ENCODE data around the gene NHLH2. TPM values are rescaled to one million over a fixed set of nuclear protein-coding genes. Genes with fewer than 3 reads are reported as not detected.

Gene NHLH2
- total RNA-seq, 6 experiments from 2014 or later = not detected

DNA sequence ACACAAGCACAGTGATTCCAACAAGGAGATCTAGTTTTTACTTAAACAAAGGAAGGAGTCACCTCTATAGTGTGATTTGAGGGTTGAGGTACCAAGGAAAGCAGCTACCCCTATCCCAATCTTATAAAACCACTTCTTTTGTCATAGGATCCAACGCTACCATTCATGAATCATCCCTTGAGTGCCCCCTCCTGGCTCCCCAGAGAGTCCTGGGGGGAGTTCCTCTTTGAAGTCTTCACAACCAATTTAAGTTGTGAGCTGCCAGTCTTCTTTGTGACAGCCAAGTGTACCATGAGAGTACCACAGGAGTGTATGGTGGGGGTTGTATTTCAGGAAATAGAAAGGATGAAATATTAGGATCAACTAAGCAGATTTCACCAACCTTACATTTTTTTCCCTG is 39.1 kb upstream of the NHLH2 start:
- Mint-ChIP-seq H3K4me1 (ENCODE audit: low read depth) (peaks cover 9% of the 10 kb centered on the region), H3K27ac (no peak overlapping the region), H3K36me3 (ENCODE audit: low read depth) (no peaks in the 10 kb centered on the region), H3K27me3 (ENCODE audit: insufficient read depth) (peaks cover 20% of the 10 kb centered on the region), H3K9me3 (no peaks in the 10 kb centered on the region), H3K4me3 (no peak overlapping the region)
- TF ChIP-seq CTCF (IDR thresholded peaks at IDR 0.05) = no peak
- no peak for DNase-seq

GRCh38 chr1:115877511-115877910 is 36.6 kb upstream of the NHLH2 start:
- H3K27me3 Mint-ChIP-seq (ENCODE audit: insufficient read depth) = peaks cover 23% of the 10 kb centered on the region
- no peak for TF ChIP-seq CTCF (IDR thresholded peaks at IDR 0.05)
- H3K27ac Mint-ChIP-seq = no peak overlapping the region

DNA sequence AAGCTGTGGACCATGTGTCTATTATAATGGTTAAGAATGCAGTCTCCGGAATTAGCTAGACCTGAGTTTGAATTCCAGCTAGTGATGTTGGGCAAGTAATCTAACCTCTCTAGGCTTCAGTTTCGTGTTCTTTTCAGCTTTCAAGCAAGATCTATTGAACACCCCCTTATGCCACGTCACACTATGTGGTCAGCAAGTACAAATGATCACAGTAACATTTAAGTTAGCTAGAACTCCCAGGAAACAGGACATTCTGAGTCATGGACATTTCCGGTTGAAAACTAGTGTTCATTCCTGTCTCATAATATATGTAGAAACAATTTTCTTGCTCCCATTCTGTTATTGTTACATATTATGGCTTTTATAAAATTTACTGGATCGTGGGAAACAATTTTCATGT is 34.0 kb upstream of the NHLH2 start:
- no peaks in the 10 kb centered on the region for H3K36me3 Mint-ChIP-seq (ENCODE audit: low read depth)
- no peak for TF ChIP-seq CTCF (IDR thresholded peaks at IDR 0.05)
- DNase-seq = peak; percentile 59
- H3K4me3 Mint-ChIP-seq = peak overlapping the region; percentile 46; the same call in 1 of the 2 replicates
- no peaks in the 10 kb centered on the region for H3K9me3 Mint-ChIP-seq
- H3K27me3 Mint-ChIP-seq (ENCODE audit: insufficient read depth) = peaks cover 20% of the 10 kb centered on the region
- peaks cover 16% of the 10 kb centered on the region for H3K4me1 Mint-ChIP-seq (ENCODE audit: low read depth)
- H3K27ac Mint-ChIP-seq = peak overlapping the region; percentile 74

More at GRCh38 chr1:115877511-115877910, 36.6 kb upstream of the NHLH2 start:
- Mint-ChIP-seq H3K4me1 (ENCODE audit: low read depth) (peaks cover 16% of the 10 kb centered on the region), H3K9me3 (no peaks in the 10 kb centered on the region), H3K36me3 (ENCODE audit: low read depth) (no peaks in the 10 kb centered on the region), H3K4me3 (no peak overlapping the region)
- no peak for DNase-seq

DNA sequence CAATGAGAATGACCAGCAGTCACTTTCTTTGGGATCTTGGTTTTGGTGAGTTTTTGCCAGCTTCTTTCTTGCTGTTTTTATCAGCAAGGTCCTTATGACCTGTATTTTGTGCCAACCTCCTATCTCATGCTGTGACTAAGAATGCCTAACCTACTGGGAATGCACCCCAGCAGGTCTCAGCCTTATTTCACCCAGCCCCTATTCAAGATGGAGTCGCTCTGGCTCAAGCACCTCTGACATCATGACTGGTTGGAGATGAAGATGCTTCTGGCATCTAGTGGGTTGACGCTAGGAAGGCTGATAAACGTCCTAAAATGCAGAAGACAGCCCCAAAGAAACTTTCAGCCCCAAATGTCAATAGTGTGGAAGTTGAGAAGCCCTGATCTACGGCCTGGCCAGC is 33.6 kb upstream of the NHLH2 start:
- Mint-ChIP-seq H3K9me3 (no peaks in the 10 kb centered on the region), H3K4me1 (ENCODE audit: low read depth) (peaks cover 16% of the 10 kb centered on the region), H3K27ac (peak overlapping the region; percentile 74), H3K4me3 (peak overlapping the region; percentile 46; the same call in 1 of the 2 replicates), H3K36me3 (ENCODE audit: low read depth) (no peaks in the 10 kb centered on the region), H3K27me3 (ENCODE audit: insufficient read depth) (peaks cover 17% of the 10 kb centered on the region)
- DNase-seq = no peak
- no peak for TF ChIP-seq CTCF (IDR thresholded peaks at IDR 0.05)

GRCh38 chr1:115873184-115873583 is 32.3 kb upstream of the NHLH2 start:
- H3K4me1 Mint-ChIP-seq (ENCODE audit: low read depth) = peaks cover 16% of the 10 kb centered on the region
- DNase-seq = no peak
- no peaks in the 10 kb centered on the region for H3K9me3 Mint-ChIP-seq
- no peak overlapping the region for H3K4me3 Mint-ChIP-seq
- no peak overlapping the region for H3K27ac Mint-ChIP-seq
- no peaks in the 10 kb centered on the region for H3K36me3 Mint-ChIP-seq (ENCODE audit: low read depth)
- no peak for TF ChIP-seq CTCF (IDR thresholded peaks at IDR 0.05)
- peaks cover 18% of the 10 kb centered on the region for H3K27me3 Mint-ChIP-seq (ENCODE audit: insufficient read depth)

GRCh38 chr1:115869064-115869463 is 28.1 kb upstream of the NHLH2 start:
- Mint-ChIP-seq H3K4me3 (no peak overlapping the region), H3K27me3 (ENCODE audit: insufficient read depth) (peaks cover 26% of the 10 kb centered on the region), H3K9me3 (no peaks in the 10 kb centered on the region), H3K27ac (no peak overlapping the region), H3K36me3 (ENCODE audit: low read depth) (no peaks in the 10 kb centered on the region), H3K4me1 (ENCODE audit: low read depth) (no peaks in the 10 kb centered on the region; the same call in 1 of the 2 replicates)
- no peak for DNase-seq
- no peak for TF ChIP-seq CTCF (IDR thresholded peaks at IDR 0.05)

Data from HFFc6 (cell line).